Choroid plexus epithelial cell (primary cell): ENCODE results near the gene VPS72.
A peak's percentile ranks its signal among the peaks of the same experiment; 100 is the strongest.

Source experiments
- DNase-seq: peaks from one replicate; pipeline ENCODE4 v3.0.0-alpha.2; 2010; ENCODE audit warnings: low read depth
- H3K4me3 ChIP-seq: 2 replicates; pipeline ENCODE4 v1.5.1; 2011; ENCODE audit warnings: low read depth, mild to moderate bottlenecking, control low read depth, low read length, moderate library complexity
- TF ChIP-seq, protein P1 (sequence below): conservative IDR thresholded peaks from 2 replicates; pipeline ENCODE4 v1.5.1; 2011; ENCODE audit warnings: low read depth, mild to moderate bottlenecking, control low read depth, inconsistent platforms, low read length, moderate library complexity

VPS72 gene, protein sequence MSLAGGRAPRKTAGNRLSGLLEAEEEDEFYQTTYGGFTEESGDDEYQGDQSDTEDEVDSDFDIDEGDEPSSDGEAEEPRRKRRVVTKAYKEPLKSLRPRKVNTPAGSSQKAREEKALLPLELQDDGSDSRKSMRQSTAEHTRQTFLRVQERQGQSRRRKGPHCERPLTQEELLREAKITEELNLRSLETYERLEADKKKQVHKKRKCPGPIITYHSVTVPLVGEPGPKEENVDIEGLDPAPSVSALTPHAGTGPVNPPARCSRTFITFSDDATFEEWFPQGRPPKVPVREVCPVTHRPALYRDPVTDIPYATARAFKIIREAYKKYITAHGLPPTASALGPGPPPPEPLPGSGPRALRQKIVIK

DNA sequence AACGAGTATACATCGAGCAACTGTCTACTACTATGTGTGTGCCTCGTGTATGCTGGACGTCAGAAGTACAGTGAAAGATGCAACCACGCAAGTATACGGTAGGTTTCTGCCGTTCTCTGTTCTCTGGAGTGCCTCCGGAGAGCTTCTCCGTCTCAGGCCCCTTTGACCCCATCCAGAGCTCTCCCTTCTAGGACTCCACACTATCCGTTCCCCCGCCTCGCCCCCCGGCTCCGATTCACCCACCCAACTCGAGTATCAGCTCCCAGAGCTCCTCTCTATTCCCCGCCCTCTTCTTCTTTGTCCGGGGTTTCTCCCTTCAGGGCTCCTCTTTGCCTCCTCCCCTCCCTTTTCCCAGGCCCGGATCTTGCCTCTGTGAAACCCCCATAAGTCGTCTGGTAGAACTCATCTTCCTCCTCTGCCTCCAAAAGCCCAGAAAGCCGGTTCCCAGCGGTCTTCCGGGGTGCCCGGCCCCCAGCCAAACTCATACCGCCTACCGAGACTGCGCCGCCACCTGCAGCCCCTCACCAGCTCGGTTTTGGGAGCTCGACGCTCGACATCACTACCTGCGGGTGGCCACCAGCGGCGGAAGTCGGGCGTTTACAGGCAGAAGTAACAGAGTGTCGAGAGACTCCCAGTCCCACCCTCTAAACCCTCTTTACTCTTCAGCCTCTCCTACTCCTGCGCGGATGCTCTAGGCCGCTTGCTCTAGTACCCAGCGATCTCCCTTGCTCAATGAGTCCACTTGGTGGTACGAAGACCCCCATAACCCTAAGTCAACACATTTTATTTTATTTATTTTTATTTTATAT, at the start of gene VPS72:
VPS72 (minus strand) TSS at position 561 of the 809 bp plus-strand sequence; CDS start at position 485, 76 bp downstream.
- TF ChIP-seq, protein P1, sequence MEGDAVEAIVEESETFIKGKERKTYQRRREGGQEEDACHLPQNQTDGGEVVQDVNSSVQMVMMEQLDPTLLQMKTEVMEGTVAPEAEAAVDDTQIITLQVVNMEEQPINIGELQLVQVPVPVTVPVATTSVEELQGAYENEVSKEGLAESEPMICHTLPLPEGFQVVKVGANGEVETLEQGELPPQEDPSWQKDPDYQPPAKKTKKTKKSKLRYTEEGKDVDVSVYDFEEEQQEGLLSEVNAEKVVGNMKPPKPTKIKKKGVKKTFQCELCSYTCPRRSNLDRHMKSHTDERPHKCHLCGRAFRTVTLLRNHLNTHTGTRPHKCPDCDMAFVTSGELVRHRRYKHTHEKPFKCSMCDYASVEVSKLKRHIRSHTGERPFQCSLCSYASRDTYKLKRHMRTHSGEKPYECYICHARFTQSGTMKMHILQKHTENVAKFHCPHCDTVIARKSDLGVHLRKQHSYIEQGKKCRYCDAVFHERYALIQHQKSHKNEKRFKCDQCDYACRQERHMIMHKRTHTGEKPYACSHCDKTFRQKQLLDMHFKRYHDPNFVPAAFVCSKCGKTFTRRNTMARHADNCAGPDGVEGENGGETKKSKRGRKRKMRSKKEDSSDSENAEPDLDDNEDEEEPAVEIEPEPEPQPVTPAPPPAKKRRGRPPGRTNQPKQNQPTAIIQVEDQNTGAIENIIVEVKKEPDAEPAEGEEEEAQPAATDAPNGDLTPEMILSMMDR: peak; percentile 15
- H3K4me3 ChIP-seq: peak within 1 kb of the TSS; percentile 93
- DNase-seq: peak; percentile 93

DNA sequence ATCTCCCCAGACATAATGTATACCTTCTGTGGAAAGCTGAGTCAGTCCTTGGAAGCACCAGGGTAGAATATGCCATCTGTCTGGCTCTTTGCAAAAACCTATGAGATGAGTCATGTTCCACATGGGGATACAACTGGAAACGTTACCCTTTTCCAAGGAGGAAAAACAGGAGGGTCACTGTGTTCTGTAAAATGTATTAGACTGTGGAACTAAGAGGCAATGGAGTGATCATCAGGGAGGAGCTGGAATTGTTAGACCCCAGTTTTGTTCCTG, 48.4 kb upstream of the VPS72 start:
- H3K4me3 ChIP-seq: no peak overlapping the region
- peak; percentile 57 for DNase-seq
- TF ChIP-seq, protein P1: no peak

DNA sequence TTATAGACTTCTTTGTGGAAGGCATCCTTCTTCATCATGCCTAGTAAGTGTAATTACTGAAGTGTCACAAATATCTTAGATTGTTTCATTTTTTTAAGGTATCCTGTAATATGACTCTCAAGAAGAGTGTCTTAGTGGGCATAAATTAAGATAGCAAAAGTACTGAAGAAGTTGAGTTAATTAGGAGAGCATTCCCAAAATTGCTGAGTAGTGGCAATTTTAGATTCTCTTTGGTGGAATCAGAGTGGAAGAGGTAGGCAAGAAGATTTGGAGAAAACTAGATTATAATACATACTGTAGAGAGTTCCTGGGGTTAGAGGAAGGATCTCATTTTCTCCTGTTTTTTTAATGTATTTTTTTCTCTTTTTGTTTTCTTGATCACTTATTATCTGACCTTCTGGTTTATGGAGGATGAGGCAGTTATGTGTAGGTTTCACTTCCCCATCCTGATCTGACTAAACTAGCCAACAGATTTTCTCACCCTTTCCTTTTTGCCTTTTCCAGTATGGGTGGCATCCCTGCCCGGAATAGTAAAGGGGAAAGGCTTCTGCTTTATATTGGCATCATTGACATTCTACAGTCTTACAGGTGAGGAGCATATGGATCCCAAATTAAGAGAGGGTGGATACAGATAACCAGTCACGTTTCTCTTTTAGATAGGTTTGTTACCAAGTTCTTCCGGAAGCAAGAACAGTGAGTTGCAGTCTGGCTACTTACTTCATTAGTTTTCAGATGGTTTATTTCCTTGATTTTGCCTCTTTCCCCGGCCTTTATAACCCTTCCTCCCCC, 47.9 kb upstream of the VPS72 start:
- H3K4me3 ChIP-seq: no peak overlapping the region
- no peak for DNase-seq
- TF ChIP-seq, protein P1: no peak

DNA sequence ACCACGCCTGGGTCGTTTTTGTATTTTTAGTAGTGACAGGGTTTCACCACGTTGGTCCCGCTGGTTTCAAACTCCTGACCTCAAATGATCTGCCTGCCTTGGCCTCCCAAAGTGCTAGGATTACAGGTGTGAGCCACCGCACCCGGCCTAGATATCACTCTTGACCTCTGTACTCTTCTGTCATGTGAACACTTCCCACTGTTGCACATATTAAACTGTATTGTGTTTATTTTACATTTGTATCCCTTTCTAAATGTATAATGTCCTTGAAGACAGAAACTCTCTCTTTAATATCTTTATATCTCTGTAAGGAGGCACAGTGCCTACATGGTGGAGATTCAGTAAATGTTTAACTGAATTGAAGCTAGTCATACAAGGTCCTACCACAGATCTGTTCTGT, 45.2 kb upstream of the VPS72 start:
- no peak for DNase-seq
- TF ChIP-seq, protein P1: no peak
- no peak overlapping the region for H3K4me3 ChIP-seq

DNA sequence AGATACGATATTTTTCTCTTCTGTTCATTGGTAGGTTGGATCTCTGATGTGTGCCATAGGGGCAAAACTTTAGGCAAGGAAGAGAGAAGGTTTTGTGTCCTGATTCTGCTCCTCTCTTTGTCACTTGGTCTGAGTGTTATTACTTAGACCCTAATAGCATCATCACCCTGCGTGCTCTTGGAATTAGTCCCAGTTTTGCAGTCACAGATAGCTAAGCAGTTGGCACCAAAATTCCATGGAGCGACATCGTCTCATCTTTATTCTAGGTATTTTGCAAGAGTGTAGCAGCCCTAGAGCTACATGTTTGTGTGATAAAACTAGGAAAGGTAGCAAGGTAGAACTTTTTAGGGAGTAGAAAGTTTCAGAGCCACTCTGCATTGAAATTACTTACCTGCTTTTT, 32.1 kb upstream of the VPS72 start:
- DNase-seq: peak; percentile 9
- no peak overlapping the region for H3K4me3 ChIP-seq
- TF ChIP-seq, protein P1: no peak

DNA sequence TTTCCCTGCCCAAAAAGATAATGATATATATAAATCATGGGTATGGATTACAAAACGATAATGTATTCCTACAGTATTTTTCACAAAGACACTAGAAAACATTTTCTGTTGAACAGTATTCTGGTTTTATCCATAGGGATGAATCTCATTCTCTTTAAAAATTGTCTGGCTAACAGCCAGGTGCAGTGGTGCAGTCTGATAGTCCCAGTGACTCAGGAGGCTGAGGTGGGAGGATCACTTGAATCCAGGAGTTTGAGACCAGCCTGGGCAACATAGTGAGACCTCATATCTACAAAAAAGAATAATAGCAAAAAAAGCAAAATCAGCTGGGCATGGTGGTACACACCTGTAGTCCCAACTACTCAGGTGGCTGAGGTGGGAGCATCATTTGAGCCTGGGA, 31.6 kb upstream of the VPS72 start:
- TF ChIP-seq, protein P1: no peak
- no peak overlapping the region for H3K4me3 ChIP-seq
- no peak for DNase-seq
